GM18499 (cell line): ENCODE data around the gene SLC25A20.
"Not testable (repeated sequence)": the region's sequence is repeated elsewhere in the genome, so short reads cannot be mapped to it uniquely, and the experiment has no call there.

Experiments used
- ATAC-seq: cut with Tn5 transposase; IDR thresholded peaks from one replicate; pipeline ENCODE4 v1.9.1; 2021; ENCODE audit warnings: moderate number of reproducible peaks; ENCODE audit not compliant: insufficient read depth, unreplicated experiment

The SLC25A20 gene

DNA sequence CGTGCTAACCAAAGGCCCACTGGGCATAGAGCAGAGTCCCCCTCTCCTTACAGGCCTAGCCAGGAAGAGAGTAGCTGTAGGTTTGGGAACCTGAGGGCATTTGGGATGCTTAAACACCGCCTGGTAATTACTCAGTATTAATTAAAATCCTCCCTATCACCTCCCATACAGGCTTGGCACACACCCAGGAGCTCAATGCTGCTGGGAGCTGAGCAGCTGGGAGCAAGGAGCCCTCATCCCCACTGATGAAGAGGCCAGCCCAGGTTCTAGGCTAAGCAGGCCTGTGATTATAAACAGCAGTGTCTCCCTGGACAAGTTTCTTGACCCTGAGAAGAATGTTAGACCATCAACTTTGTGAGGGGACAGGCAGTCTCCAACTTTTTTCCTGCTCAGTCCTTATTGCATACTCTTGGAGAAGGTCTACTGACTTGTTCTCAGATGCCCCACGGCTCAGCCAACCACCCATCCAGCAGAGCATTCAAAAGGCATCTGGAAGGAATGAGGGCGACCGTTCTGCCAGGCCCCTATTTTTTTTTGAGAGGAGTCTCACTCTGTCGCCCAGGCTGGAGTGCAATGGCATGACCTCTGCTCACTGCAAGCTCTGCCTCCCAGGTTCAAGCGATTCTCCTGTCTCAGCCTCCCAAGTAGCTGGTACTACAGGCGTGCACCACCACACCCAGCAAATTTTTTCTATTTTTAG, 49.7 kb downstream of the SLC25A20 start:
- ATAC-seq: no peak

DNA sequence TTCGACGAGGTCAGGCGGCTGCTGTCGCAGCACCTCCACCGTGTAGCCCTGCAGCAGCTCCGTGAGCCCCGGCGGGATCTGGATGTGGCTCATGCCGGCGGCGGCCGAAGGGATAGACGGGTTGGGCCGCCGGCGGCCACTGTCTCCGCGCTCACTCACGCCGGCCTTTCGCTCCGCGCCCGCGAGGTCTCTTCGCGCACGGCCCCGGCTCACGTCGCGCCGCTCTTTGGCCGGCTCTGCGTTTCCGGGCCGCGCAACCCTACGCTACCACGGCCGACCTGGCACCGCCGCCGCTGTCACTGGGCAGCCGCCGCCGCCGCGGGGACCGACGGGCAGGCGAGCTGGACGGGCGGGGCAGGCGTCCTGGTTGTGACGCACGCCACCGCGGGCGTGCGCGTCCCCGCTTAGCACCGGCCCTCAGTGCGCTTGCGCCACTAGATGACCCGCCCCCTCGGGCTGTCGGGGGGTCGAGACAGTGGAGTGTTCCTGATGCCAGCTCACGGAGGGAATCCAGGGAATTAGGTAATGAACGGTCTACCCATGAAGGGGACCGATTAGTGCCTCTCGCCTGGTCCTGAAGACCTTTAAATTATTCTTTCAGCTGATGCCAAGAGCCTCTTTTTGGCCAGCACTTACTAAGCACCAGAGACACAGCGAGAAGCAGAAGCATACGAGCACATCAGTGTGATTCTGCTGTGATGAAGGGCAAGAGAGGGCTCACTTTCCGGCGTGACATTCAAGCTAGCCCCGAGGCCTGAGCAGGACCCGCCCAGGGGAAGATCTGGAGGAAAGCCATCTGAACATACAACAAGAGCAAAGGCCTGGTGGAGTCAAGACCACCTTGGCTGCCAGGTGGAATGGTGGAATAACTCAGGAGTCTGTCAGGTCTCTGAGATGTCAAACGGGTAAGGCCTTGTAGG, 50.9 kb downstream of the SLC25A20 start, which contains the start of gene PRKAR2A:
PRKAR2A (minus strand) TSS at position 371 of the 920 bp plus-strand sequence; CDS start at position 93, 278 bp downstream.
- no peak for ATAC-seq

DNA sequence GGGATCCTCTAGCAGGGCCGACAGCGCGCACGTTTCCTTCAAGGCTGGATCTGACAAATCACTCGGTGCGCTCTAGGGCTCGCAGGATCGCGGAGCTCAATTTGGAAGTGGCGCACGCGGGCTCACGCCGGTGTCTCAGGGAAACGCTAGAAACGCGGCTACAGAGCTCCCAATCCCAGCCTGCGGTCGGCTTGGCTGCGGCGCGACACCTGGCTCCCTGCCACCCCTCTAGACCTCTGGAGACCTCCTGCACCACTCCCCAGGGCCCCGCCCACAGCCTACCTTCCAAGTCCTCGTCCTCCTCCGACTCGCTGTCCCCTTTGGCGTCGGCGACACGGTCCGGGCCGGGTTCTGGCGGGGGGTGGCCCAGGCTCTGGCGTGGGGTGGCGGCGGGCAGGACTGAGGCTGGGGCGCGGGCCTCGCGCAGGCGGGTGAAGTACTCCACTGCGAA, 51.6 kb downstream of the SLC25A20 start:
- ATAC-seq: no peak

DNA sequence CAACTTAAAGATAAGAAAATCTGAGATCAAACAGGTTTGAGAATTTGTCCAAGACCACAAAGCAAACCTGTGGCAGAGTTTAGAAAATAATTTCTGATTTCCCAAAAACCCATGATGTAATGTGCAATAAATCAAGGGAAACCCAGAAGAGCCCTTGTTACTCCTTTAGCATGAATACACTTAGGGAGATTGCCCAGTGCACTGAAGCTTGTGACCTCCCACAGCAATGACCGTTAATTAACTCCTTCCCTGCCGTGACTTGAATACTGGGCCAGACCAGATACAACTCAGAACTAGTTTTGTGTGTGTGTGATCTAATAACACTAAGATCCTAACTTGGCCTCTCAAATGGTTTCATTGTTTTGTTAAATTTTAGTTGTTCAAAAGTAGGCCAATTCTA, 53.5 kb downstream of the SLC25A20 start:
- no peak for ATAC-seq

DNA sequence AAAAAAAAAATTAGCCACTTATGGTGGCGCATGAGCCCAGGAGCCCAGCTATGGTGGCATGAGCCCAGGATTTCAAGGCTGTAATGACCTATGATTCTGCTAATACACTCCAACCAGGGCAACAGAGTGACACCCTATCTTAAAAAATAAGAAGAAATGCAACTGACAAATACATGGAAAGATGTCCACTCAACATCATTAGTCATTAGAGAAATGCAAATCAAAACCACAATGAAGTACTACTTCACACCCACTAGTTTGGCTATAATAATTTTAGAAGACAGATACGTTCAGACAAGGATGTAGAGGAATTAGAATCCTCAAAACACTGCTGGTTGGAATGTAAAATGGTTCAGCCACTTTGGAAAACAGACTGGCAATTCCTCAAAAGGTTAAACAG, 61.5 kb downstream of the SLC25A20 start:
- ATAC-seq: no peak

DNA sequence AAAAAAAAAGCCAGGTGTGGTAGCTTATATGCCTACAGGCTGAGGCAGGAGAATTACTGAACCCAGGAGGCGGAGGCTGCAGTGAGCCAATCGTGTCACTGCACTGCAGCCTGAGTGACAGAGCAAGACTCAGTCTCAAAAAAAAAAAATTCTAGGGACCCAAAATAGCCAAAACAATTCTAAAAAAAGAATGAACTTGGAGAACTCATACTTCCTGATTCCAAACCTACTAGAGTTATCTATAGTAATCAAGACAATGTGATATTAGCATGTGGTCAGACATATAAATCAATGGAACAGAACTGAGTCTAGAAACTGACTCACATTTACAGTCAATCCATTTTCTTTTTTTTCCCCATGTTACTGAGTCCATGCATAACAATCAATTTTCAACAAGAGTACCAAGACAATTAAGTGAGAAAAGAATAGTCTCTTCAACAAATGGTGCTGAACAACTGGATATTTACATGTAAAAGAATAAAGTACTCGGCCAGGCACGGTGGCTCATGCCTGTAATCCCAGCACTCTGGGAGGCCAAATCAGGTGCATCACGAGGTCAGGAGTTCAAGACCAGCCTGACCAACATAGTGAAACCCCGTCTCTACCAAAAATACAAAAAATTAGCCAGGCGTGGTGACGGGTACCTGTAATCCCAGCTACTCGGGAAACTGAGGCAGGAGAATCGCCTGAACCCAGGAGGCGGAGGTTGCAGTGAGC, 62.9 kb downstream of the SLC25A20 start:
- ATAC-seq: no peak

DNA sequence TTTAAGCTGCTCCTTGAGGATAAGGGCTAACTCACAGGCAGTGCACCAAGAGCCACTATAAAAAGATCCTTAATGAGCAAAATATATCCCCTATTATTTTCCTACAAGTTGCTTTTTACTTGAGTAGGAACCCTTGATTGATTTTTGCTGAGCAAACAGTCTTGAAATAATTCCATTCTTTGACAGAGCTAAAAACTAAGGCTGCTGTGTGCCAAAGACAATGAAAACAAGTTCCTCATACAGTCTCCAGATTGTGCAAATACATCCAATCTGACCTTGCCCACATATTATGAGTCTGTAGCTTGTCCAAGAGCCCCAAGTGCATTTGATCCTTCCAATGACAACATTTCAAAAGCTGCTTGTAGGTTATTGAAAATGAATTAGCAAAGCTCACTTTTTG, 66.0 kb downstream of the SLC25A20 start:
- ATAC-seq: no peak

DNA sequence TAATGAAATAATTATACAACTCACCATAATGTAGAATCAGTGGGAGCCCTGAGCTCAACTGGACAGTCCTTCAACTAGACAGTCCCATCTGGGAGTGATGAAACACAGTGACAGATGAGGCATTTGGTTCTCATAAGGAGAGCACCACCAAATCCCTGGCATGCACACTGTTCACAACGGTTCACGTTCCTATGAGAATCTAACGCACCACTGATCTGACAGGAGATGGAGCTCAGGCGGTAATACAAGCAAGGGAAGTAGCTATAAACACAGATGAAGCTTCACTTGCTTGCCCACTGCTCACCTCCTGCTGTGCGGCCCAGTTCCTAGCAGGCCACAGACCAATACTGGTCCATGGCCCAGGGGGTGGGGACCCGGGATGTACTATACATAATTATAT, 68.0 kb downstream of the SLC25A20 start:
- ATAC-seq: no peak

DNA sequence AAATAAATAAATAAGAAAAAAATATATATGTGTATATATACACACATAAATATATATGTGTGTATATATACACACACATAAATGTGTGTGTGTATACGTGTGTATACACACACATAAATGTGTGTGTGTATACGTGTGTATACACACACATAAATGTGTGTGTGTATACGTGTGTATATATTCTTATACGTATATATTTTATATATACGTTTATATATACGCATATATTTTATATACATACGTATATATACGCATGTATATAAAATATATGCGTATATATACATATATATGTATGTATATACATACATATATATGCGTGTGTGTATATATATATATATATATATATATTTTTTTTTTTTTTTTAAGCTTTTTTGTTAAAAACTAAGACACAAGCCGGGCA, 69.2 kb downstream of the SLC25A20 start:
- ATAC-seq: not testable (repeated sequence)

DNA sequence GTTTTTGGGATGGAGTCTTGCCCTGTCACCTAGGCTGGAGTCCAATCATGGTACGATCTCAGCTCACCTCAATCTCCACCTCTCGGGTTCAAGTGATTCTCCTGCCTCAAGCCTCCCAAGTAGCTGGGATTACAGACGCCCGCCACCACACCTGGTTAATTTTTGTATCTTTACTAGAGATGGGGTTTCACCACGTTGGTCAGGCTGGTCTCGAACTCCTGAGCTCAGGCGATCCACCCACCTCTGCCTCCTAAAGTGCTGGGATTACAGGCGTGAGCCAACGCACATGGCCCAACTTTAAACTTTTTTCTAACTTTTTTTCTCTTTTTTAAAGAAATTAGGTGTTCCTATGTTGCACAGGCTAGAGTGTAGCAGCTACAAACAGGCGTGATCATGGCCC, 70.8 kb downstream of the SLC25A20 start:
- not testable (repeated sequence) for ATAC-seq

DNA sequence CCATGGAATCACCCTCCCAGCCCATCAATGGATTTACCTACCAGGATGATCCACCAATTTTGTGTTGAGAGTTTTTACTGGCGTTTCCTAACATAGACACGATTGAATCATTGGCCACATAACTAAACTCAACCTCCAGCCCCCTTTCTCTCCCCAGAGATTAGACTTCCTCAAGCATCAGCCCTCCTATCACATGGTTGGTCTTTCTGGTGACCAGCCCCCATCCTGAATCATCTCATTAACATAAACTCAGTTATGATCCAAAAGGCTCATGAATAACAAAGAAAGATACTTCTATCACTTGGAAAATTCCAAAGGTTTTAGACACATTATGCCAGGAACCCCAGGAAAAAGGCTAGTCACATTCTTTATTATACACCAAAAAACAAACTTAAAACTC, 72.2 kb downstream of the SLC25A20 start:
- ATAC-seq: no peak

DNA sequence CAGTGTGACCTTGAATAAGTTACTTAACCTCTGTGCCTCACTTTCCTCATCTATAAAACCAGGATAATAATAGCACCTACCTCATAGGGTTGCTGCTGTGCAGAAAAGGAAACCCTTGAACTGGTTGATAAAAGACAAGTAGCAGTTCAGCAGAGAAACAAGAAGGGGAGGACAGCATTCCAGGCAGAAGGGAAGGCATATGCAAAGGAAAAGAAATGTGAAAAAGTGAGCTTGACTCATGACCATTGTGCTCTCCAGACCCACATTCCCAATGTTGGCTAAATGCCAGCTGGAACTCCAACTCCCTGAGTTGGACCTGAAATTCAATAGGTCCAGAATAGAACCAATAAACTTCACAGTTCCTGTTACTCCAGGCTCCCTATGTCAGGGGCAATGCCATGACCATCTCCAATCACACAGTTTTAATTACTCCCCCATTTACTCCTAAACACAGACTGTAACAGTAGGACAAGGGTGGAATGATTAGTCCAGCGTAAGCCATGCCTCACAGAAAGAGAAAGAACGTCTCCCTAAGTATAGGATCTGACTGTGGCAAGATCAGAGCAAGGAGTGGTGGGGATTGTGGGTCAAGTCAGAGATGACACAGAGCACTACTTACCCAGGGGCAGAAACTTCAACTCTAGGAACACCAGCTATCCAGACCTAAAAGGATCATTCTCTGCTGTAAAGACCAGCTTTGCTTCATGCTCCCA, 77.9 kb downstream of the SLC25A20 start:
- no peak for ATAC-seq

DNA sequence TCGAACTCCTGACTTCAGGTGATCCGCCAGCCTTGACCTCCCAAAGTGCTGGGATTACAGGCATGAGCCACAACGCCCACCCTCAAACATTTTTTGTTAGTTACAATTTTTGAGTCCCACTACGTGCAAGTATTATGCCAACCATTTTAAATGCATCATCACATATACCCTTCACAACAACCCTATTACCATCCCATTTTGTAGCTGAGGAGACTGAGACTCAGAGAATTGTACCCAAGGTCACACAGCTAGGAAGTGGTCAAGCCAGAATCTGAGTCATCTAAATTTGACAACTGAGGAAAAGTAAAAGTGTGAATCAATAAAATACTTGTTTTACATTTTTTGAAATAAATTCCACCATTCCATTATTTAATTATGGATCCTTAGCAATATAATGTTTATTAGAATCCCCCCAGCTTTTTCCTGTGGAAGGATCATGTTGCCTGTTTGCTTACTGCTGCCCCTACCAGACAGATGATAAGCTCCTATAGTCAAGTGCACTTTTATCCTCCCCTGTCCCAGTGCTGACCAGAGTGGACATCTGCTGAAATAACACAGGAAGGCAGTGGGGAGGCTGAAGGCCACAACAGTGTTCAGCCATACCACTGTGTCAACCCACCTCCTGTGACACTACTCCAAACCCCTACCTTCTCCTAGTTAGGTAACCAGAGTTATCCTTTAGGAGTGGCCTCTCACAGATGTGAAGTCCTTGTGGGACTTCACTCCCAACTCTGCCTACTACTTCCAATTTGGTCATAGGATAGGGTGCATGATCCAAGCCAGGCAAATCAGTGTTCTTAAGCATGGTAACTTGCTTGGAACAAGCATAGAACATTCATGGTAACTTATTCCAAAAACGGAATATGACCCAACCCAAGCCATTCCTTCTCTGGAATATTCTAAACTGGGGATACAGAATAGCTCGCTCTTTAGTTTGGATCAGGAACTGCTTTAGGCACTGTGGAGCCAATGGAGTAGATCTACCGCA, 79.2 kb downstream of the SLC25A20 start:
- no peak for ATAC-seq

DNA sequence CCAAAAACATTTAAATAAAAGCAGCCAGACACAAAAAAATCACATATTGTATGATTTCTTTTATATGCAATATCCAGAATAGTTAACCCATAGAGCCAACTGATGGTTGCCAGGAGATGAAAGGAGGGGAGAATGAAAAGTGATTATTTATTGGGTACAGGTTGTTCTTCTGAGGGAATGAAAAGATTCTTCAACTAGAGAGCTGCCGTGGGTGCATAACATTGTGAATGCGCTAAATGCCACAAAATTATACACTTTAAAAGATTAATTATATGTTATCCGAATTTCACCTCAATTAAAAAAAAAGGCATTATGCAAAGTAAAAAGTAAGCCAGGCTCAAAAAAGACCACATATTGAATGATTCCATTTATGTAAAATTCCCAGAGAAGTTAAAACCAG, 87.2 kb downstream of the SLC25A20 start:
- no peak for ATAC-seq
